ENCODE data around the gene KLHL29. TPM values are rescaled to one million over a fixed set of nuclear protein-coding genes. Genes with fewer than 3 reads are reported as not detected.

The KLHL29 gene
- total and polyA plus RNA-seq, 2 donors (not counting 3 experiments of a cell fraction or from before 2014, with no cell fraction given), result 4.6 to 12.7 TPM

GRCh38 chr2:23596316-23596885, 211.4 kb downstream of the KLHL29 start:
- Histone ChIP-seq H3K36me3 (ENCODE audit: control insufficient read depth in 2 of 2, extremely low read depth in 1 of 2, insufficient read depth in 2 of 2, low read length in 2 of 2) (no peaks in the 10 kb centered on the region), H2AFZ (ENCODE audit: low read depth, low read length) (no peak overlapping the region), H3K9me3 (replicated peaks; ENCODE audit: control insufficient read depth, insufficient read depth, low read length) (no peaks in the 10 kb centered on the region), H3K4me2 (ENCODE audit: insufficient read depth, low read length) (no peak overlapping the region), H3K27me3 (ENCODE audit: control insufficient read depth in 2 of 2, insufficient read depth in 2 of 2, low read length in 2 of 2) (no peaks in the 10 kb centered on the region), H3K27ac (ENCODE audit: insufficient read depth, low read depth, low read length) (no peak overlapping the region), H4K20me1 (replicated peaks; ENCODE audit: control insufficient read depth, extremely low read depth, insufficient read depth, low read length) (no peaks in the 10 kb centered on the region), H3K79me2 (ENCODE audit: control insufficient read depth, insufficient read depth, low read length) (no peaks in the 10 kb centered on the region), H3K9me1 (replicated peaks; ENCODE audit: control insufficient read depth, extremely low read depth, insufficient read depth, low read length) (no peaks in the 10 kb centered on the region), H3K4me1 (ENCODE audit: control insufficient read depth, extremely low read depth, insufficient read depth, low read length) (no peaks in the 10 kb centered on the region), H3K4me3 (replicated peaks in 1 of 3; ENCODE audit: insufficient read depth in 1 of 3, low read depth in 1 of 3, low read length in 3 of 3) (no peak overlapping the region), H3K9ac (replicated peaks; ENCODE audit: extremely low read depth, insufficient read depth, low read length) (no peak overlapping the region)
- TF ChIP-seq POLR2A (IDR thresholded peaks at IDR 0.05; ENCODE audit: low read depth, low read length) (no peak), POLR2AphosphoS5 (IDR thresholded peaks at IDR 0.05; ENCODE audit: insufficient read depth, low read depth, low read length) (no peak), EZH2 (IDR thresholded peaks at IDR 0.05; ENCODE audit: borderline replicate concordance, low read depth, low read length, severe bottlenecking) (no peak), GATA2 (IDR thresholded peaks at IDR 0.05; ENCODE audit: insufficient read depth, insufficient read length, low read depth, low read length) (no peak), FOS (IDR thresholded peaks at IDR 0.05; ENCODE audit: borderline replicate concordance, insufficient read depth, low read length) (no peak), JUN (IDR thresholded peaks at IDR 0.05; ENCODE audit: borderline replicate concordance, insufficient read depth, insufficient read length, low read depth) (no peak), MYC (IDR thresholded peaks at IDR 0.05; ENCODE audit: low read depth, low read length) (no peak)
- TF ChIP-seq, protein P1, sequence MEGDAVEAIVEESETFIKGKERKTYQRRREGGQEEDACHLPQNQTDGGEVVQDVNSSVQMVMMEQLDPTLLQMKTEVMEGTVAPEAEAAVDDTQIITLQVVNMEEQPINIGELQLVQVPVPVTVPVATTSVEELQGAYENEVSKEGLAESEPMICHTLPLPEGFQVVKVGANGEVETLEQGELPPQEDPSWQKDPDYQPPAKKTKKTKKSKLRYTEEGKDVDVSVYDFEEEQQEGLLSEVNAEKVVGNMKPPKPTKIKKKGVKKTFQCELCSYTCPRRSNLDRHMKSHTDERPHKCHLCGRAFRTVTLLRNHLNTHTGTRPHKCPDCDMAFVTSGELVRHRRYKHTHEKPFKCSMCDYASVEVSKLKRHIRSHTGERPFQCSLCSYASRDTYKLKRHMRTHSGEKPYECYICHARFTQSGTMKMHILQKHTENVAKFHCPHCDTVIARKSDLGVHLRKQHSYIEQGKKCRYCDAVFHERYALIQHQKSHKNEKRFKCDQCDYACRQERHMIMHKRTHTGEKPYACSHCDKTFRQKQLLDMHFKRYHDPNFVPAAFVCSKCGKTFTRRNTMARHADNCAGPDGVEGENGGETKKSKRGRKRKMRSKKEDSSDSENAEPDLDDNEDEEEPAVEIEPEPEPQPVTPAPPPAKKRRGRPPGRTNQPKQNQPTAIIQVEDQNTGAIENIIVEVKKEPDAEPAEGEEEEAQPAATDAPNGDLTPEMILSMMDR (IDR thresholded peaks at IDR 0.05; ENCODE audit: extremely low read depth in 1 of 2, insufficient read depth in 1 of 2, low read depth in 1 of 2, low read length in 2 of 2), result no peak
- TF ChIP-seq, protein P2, sequence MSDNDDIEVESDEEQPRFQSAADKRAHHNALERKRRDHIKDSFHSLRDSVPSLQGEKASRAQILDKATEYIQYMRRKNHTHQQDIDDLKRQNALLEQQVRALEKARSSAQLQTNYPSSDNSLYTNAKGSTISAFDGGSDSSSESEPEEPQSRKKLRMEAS (IDR thresholded peaks at IDR 0.05; ENCODE audit: insufficient read depth, insufficient read length), result no peak
- DNase-seq (ENCODE audit: low read depth, low spot score) (no peak), FAIRE-seq (no peak)
- dilution Hi-C loops (cut with MboI; ENCODE audit: extremely low pct_ligation_motif_present, low sequenced_read_pairs), result no loop called here
- POLR2A ChIA-PET, result no interaction called here
- intact Hi-C loops (cut with micrococcal nuclease), result no loop called here
- CTCF ChIA-PET, result no interaction called here
- BruUV-seq (replicated peaks), result no TSS peak

Measured in endothelial cell of umbilical vein (primary cell).